Measurements from ENCODE around the gene PARD3. TPM values are rescaled to one million over a fixed set of nuclear protein-coding genes. Genes with fewer than 3 reads are reported as not detected.

Gene PARD3
- total and polyA plus RNA-seq, 2 donors from 2014 or later = 21.1 to 47.5 TPM

DNA sequence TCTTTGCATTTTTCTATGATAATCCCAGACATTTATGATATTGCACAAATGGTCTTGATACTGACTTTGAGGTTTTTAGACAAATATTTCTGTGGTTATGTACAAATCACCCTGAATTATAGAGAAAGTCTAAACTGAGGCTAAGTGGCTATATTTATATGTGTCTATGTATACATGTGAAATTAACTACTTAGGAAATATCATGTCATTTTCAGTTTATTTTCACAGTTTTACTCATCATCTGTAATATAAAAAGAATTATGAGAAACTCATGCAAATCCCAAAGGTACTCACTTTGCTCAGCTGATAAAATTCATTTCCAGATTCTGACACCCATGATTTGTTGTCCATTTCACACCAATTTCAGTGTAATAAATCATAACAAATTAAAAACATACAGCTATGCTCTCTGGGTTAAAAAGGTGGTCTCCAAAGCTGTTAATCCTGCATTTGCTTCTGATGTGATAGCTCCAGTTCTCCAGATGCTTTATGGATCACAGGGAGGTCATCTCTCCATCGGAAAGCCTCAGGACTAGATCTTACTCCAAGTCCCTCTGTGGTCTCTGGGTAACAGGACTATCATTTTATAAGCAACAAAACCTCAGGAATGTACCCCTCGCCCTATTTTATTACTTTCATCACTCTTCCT lies 673.9 kb downstream of the PARD3 start:
- H3K27ac ChIP-seq (ENCODE audit: low read depth in 2 of 2, low read length in 2 of 2) = no peak overlapping the region
- no peak for FAIRE-seq
- H3K4me1 ChIP-seq (ENCODE audit: control insufficient read depth in 2 of 3, insufficient read depth in 2 of 3, low read depth in 1 of 3, low read length in 3 of 3) = peaks cover 0 to 3% (median 0%) of the 10 kb centered on the region in 3 donors
- H3K9ac ChIP-seq (ENCODE audit: low read length in 3 of 3) = no peak overlapping the region
- H3K36me3 ChIP-seq (ENCODE audit: control insufficient read depth in 2 of 3, insufficient read depth in 3 of 3, low read length in 3 of 3) = no peaks in the 10 kb centered on the region
- intact Hi-C loops (cut with DNase I) = no loop called here
- H3K27me3 ChIP-seq (ENCODE audit: control insufficient read depth, insufficient read depth, low read length) = no peaks in the 10 kb centered on the region
- DNase-seq = peak in 2 of 5 donors; percentile 36 to 63
- no peak overlapping the region for H3K4me3 ChIP-seq (ENCODE audit: low read length in 3 of 3)
- TF ChIP-seq, protein P1, sequence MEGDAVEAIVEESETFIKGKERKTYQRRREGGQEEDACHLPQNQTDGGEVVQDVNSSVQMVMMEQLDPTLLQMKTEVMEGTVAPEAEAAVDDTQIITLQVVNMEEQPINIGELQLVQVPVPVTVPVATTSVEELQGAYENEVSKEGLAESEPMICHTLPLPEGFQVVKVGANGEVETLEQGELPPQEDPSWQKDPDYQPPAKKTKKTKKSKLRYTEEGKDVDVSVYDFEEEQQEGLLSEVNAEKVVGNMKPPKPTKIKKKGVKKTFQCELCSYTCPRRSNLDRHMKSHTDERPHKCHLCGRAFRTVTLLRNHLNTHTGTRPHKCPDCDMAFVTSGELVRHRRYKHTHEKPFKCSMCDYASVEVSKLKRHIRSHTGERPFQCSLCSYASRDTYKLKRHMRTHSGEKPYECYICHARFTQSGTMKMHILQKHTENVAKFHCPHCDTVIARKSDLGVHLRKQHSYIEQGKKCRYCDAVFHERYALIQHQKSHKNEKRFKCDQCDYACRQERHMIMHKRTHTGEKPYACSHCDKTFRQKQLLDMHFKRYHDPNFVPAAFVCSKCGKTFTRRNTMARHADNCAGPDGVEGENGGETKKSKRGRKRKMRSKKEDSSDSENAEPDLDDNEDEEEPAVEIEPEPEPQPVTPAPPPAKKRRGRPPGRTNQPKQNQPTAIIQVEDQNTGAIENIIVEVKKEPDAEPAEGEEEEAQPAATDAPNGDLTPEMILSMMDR (IDR thresholded peaks at IDR 0.05; ENCODE audit: borderline replicate concordance, extremely low read depth, insufficient read depth) = no peak
- no peaks in the 10 kb centered on the region for H3K9me3 ChIP-seq (ENCODE audit: control insufficient read depth in 2 of 3, insufficient read depth in 1 of 3, low read length in 3 of 3)

DNA sequence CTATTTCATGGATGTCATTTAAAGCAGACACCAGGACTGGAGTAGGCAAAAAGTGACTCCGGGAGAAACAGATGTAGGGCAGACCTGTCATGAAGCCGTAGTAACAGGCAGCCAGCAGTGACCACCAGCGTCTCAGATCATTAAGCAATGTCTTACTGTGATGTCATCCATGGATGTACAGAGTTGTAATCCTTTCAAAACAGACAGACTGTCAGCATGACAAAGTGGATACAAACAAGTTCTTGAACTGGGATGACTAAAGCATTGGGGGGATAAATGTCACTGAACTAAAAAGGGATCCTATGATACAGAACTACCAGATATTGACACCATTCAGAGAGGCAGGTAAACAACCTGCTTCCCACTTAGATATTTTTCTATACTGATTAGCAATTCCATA lies 675.5 kb downstream of the PARD3 start:
- FAIRE-seq (no peak), DNase-seq (peak in 4 of 5 donors; percentile 74 to 93 (median 84))
- Histone ChIP-seq H3K4me3 (ENCODE audit: low read length in 3 of 3) (no peak overlapping the region), H3K9ac (ENCODE audit: low read length in 3 of 3) (no peak overlapping the region), H3K9me3 (ENCODE audit: control insufficient read depth in 2 of 3, insufficient read depth in 1 of 3, low read length in 3 of 3) (no peaks in the 10 kb centered on the region), H3K27ac (ENCODE audit: low read depth in 2 of 2, low read length in 2 of 2) (no peak overlapping the region), H3K27me3 (ENCODE audit: control insufficient read depth, insufficient read depth, low read length) (no peaks in the 10 kb centered on the region), H3K36me3 (ENCODE audit: control insufficient read depth in 2 of 3, insufficient read depth in 3 of 3, low read length in 3 of 3) (no peaks in the 10 kb centered on the region), H3K4me1 (ENCODE audit: control insufficient read depth in 2 of 3, insufficient read depth in 2 of 3, low read depth in 1 of 3, low read length in 3 of 3) (peaks cover 0 to 3% (median 0%) of the 10 kb centered on the region in 3 donors)
- intact Hi-C loops (cut with DNase I) = no loop called here
- TF ChIP-seq, protein P1 (IDR thresholded peaks at IDR 0.05; ENCODE audit: borderline replicate concordance, extremely low read depth, insufficient read depth) = no peak

DNA sequence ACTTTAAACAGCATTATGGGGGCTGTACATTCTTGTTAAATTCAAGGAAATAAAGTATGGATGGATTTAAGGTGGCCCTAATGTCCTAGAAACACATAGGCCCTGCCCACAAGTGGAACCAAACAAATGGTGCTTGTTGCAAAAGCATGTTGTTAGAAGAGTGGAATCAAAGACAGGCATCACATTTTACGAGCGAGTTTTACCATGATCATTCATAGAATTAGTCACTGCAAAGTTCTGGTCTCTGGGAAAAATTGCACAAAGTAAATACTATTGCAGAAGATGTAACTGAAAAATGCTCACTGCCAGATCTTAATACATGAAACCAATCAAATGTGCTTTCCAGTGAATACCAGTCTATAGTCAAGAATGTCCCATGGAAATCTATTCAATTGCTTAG lies 677.1 kb downstream of the PARD3 start:
- DNase-seq (no peak), FAIRE-seq (no peak)
- intact Hi-C loops (cut with DNase I) = no loop called here

More for the DNA sequence above, 677.1 kb downstream of the PARD3 start:
- H3K4me1 ChIP-seq (ENCODE audit: control insufficient read depth in 2 of 3, insufficient read depth in 2 of 3, low read depth in 1 of 3, low read length in 3 of 3) = peaks cover 0 to 3% (median 0%) of the 10 kb centered on the region in 3 donors
- no peak overlapping the region for H3K4me3 ChIP-seq (ENCODE audit: low read length in 3 of 3)
- H3K36me3 ChIP-seq (ENCODE audit: control insufficient read depth in 2 of 3, insufficient read depth in 3 of 3, low read length in 3 of 3) = no peaks in the 10 kb centered on the region
- TF ChIP-seq, protein P1 (IDR thresholded peaks at IDR 0.05; ENCODE audit: borderline replicate concordance, extremely low read depth, insufficient read depth) = no peak
- H3K27me3 ChIP-seq (ENCODE audit: control insufficient read depth, insufficient read depth, low read length) = no peaks in the 10 kb centered on the region
- no peak overlapping the region for H3K9ac ChIP-seq (ENCODE audit: low read length in 3 of 3)
- no peak overlapping the region for H3K27ac ChIP-seq (ENCODE audit: low read depth in 2 of 2, low read length in 2 of 2)
- no peaks in the 10 kb centered on the region for H3K9me3 ChIP-seq (ENCODE audit: control insufficient read depth in 2 of 3, insufficient read depth in 1 of 3, low read length in 3 of 3)

Measured in kidney (tissue), 14 donors.